ENCODE results near the gene GNG13. TPM values are rescaled to one million over a fixed set of nuclear protein-coding genes. Genes with fewer than 3 reads are reported as not detected.

GNG13 gene
- total RNA-seq, 1 experiment from 2014 or later = not detected

DNA sequence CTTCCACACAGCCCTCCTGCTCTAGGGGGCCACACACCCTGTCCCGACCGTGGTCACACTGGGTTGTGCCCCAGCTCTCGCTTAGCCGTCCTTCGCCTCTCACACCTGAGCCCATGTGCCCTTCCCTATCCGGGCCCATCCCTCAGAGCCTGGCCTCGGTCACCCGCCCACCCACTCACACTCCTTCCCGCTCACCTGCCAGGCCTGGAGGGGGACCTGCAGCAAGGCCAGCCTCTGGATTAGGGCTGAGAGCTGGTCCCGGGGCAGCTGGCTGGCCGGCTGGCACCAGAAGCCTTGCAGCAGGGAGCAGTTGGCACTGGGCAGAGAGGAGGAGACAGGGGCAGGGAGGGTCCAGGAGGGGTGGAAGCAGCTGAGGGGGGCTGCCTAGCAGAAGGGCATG, 22.1 kb downstream of the GNG13 start:
- no CpG with 5 or more reads among the region's 11 CpGs for WGBS (ENCODE audit: extremely low coverage, insufficient read length, low lambda C conversion rate)
- peaks cover 3% of the 10 kb centered on the region for H4K20me1 ChIP-seq (ENCODE audit: control insufficient read depth, insufficient read depth, insufficient read length)
- no peak overlapping the region for H4K5ac ChIP-seq (ENCODE audit: insufficient read length, low read depth, low read length)

More for the DNA sequence above, 22.1 kb downstream of the GNG13 start:
- Histone ChIP-seq H4K91ac (ENCODE audit: insufficient read length, low read depth, low read length) (no peak overlapping the region), H2BK20ac (ENCODE audit: low read depth, low read length, poor library complexity, severe bottlenecking) (no peak overlapping the region), H3K18ac (ENCODE audit: insufficient read length, low read depth, low read length) (no peak overlapping the region), H3K4me2 (ENCODE audit: insufficient read depth, insufficient read length, low read length) (no peak overlapping the region), H3K9me3 (ENCODE audit: control insufficient read depth, low read depth, low read length) (no peaks in the 10 kb centered on the region), H3K4ac (ENCODE audit: low read depth, low read length) (no peak overlapping the region), H3K14ac (ENCODE audit: insufficient read depth, low read length) (no peak overlapping the region; the same call in 1 of the 2 replicates), H3K4me1 (ENCODE audit: insufficient read depth, low read length) (no peaks in the 10 kb centered on the region), H3K23me2 (ENCODE audit: insufficient read length, low read depth, low read length, poor library complexity, severe bottlenecking) (no peaks in the 10 kb centered on the region), H3K79me1 (ENCODE audit: insufficient read depth, low read depth, low read length, poor library complexity, severe bottlenecking) (no peaks in the 10 kb centered on the region), H3K23ac (ENCODE audit: insufficient read length, low read depth, low read length) (no peak overlapping the region), H3K79me2 (ENCODE audit: insufficient read depth, low read length) (no peaks in the 10 kb centered on the region), H2BK15ac (ENCODE audit: low read depth, low read length) (no peak overlapping the region), H3T11ph (ENCODE audit: low read length) (no peak overlapping the region), H2BK120ac (ENCODE audit: low read depth, low read length, poor library complexity, severe bottlenecking) (no peak overlapping the region), H3K27me3 (ENCODE audit: insufficient read depth, low read length) (no peaks in the 10 kb centered on the region; the same call in 1 of the 2 replicates), H3K56ac (ENCODE audit: insufficient read length, low read depth, low read length) (no peak overlapping the region), H3K9ac (ENCODE audit: extremely low read depth, insufficient read length, low read length) (no peak overlapping the region), H2BK12ac (ENCODE audit: insufficient read length, low read depth, low read length) (no peak overlapping the region), H2AK5ac (ENCODE audit: insufficient read length, low read length) (no peak overlapping the region), H2AFZ (ENCODE audit: low read length) (no peak overlapping the region), H2BK5ac (ENCODE audit: insufficient read length, low read length) (no peak overlapping the region), H3K27ac (ENCODE audit: insufficient read length, low read depth, low read length) (no peak overlapping the region), H4K8ac (replicated peaks; ENCODE audit: insufficient read length, low read depth, low read length) (no peak overlapping the region)
- H3K4me1 Mint-ChIP-seq = no peaks in the 10 kb centered on the region
- H3K9me3 Mint-ChIP-seq = no peaks in the 10 kb centered on the region
- no peak overlapping the region for H3K4me3 Mint-ChIP-seq
- no peak for DNase-seq
- H3K27ac Mint-ChIP-seq = no peak overlapping the region
- no peaks in the 10 kb centered on the region for H3K36me3 Mint-ChIP-seq (ENCODE audit: insufficient read depth in 1 of 3, low read depth in 3 of 3)
- no peak for TF ChIP-seq CTCF (conservative IDR thresholded peaks at IDR 0.05)
- peaks cover 31% of the 10 kb centered on the region for H3K27me3 Mint-ChIP-seq (ENCODE audit: low read depth)
